HEK293 (cell line): ENCODE data around the gene NCKAP5.

ENCODE experiments used
- CTCF ChIA-PET: fragments of 350-600 bp; formaldehyde crosslinking; extraction: SDS; loops from one replicate; lab custom pipeline; 2021; ENCODE audit warnings: antibody characterized with exemption; lab: Yijun Ruan, JAX
- POLR2A ChIA-PET: fragments of 300-600 bp; formaldehyde crosslinking; extraction: SDS; loops from one replicate; lab custom pipeline; 2020; ENCODE audit warnings: antibody characterized with exemption, inconsistent platforms; lab: Yijun Ruan, JAX
- H3K27ac ChIP-seq: fragments of 200-500 bp; sonication (Bioruptor generic); 2 replicates; pipeline ENCODE4 v1.5.1; 2014; ENCODE audit warnings: low read depth, low read length, control low read depth, inconsistent platforms; ENCODE audit errors: extremely low read depth
- H3K36me3 ChIP-seq, 2 experiments: fragments of 200-500 bp in 1 of 2; sonication (Bioruptor generic) in 1 of 2; 1 replicate in 1 of 2; 2 replicates in 1 of 2; pipeline ENCODE4 v1.5.1; 2014 to 2017; ENCODE audit warnings: inconsistent platforms in 2 of 2, low read length in 2 of 2; ENCODE audit not compliant: control insufficient read depth in 2 of 2, insufficient read depth in 1 of 2
- H3K4me1 ChIP-seq: fragments of 200-500 bp; sonication (Bioruptor generic); 2 replicates; pipeline ENCODE4 v1.5.1; 2014; ENCODE audit warnings: mild to moderate bottlenecking, low read length, inconsistent platforms; ENCODE audit not compliant: control insufficient read depth, insufficient read depth
- H3K4me3 ChIP-seq: 2 replicates; pipeline ENCODE4 v1.5.1; 2011; ENCODE audit warnings: low read depth, mild to moderate bottlenecking, control low read depth, low read length, moderate library complexity
- H3K9me3 ChIP-seq: fragments of 200-500 bp; sonication (Bioruptor generic); 2 replicates; pipeline ENCODE4 v1.5.1; 2014; ENCODE audit warnings: low read depth, low read length, inconsistent platforms; ENCODE audit not compliant: control insufficient read depth, insufficient read depth
- HOXC10 ChIP-seq: sonication (generic); formaldehyde crosslinking; IDR thresholded peaks from 2 replicates; pipeline ENCODE4 v1.8.1; 2023; ENCODE audit warnings: mild to moderate bottlenecking, missing genetic modification reagents
- KLF10 ChIP-seq: fragments of 450-650 bp; IDR thresholded peaks from 2 replicates; pipeline ENCODE4 v1.5.1; 2018; ENCODE audit warnings: missing biosample characterization, mild to moderate bottlenecking, missing genetic modification characterization
- KLF16 ChIP-seq: fragments of 450-650 bp; formaldehyde crosslinking; IDR thresholded peaks from 2 replicates; pipeline ENCODE4 v1.5.1; 2017; ENCODE audit warnings: missing biosample characterization, missing genetic modification characterization
- RBAK ChIP-seq: fragments of 450-650 bp; formaldehyde crosslinking; IDR thresholded peaks from 2 replicates; pipeline ENCODE4 v1.5.1; 2016; ENCODE audit warnings: missing biosample characterization, missing genetic modification characterization
- SP3 ChIP-seq: fragments of 450-650 bp; formaldehyde crosslinking; IDR thresholded peaks from 2 replicates; pipeline ENCODE4 v1.5.1; 2016; ENCODE audit warnings: missing biosample characterization, missing genetic modification characterization
- ZFP37 ChIP-seq: fragments of 450-650 bp; formaldehyde crosslinking; IDR thresholded peaks from 2 replicates; pipeline ENCODE4 v1.5.1; 2016; ENCODE audit warnings: missing biosample characterization, missing genetic modification characterization
- ZNF140 ChIP-seq: fragments of 450-650 bp; formaldehyde crosslinking; IDR thresholded peaks from 2 replicates; pipeline ENCODE4 v1.5.1; 2016; ENCODE audit warnings: missing biosample characterization, missing genetic modification characterization
- ZNF239 ChIP-seq: fragments of 450-650 bp; formaldehyde crosslinking; IDR thresholded peaks from 2 replicates; pipeline ENCODE4 v1.5.1; 2016; ENCODE audit warnings: missing biosample characterization, missing genetic modification characterization
- ZNF266 ChIP-seq: fragments of 450-650 bp; formaldehyde crosslinking; IDR thresholded peaks from 2 replicates; pipeline ENCODE4 v1.5.1; 2016; ENCODE audit warnings: missing biosample characterization, missing genetic modification characterization, low read depth
- ZNF302 ChIP-seq: fragments of 450-650 bp; formaldehyde crosslinking; IDR thresholded peaks from 2 replicates; pipeline ENCODE4 v1.5.1; 2016; ENCODE audit warnings: missing biosample characterization, missing genetic modification characterization, low read depth
- ZNF354C ChIP-seq: fragments of 450-650 bp; formaldehyde crosslinking; IDR thresholded peaks from 2 replicates; pipeline ENCODE4 v1.5.1; 2016; ENCODE audit warnings: missing biosample characterization, missing genetic modification characterization, low read depth, borderline replicate concordance
- ZNF433 ChIP-seq: fragments of 450-650 bp; formaldehyde crosslinking; IDR thresholded peaks from 2 replicates; pipeline ENCODE4 v1.5.1; 2016; ENCODE audit warnings: missing biosample characterization, missing genetic modification characterization, low read depth
- ZNF510 ChIP-seq: fragments of 450-650 bp; formaldehyde crosslinking; IDR thresholded peaks from 2 replicates; pipeline ENCODE4 v1.5.1; 2018; ENCODE audit warnings: mild to moderate bottlenecking, missing genetic modification characterization, missing biosample characterization; ENCODE audit not compliant: insufficient replicate concordance
- ZNF561 ChIP-seq: fragments of 450-650 bp; IDR thresholded peaks from 2 replicates; pipeline ENCODE4 v1.5.1; 2018; ENCODE audit warnings: missing biosample characterization, missing genetic modification characterization, borderline replicate concordance
- ZNF777 ChIP-seq: fragments of 450-650 bp; formaldehyde crosslinking; IDR thresholded peaks from 2 replicates; pipeline ENCODE4 v1.5.1; 2017; ENCODE audit warnings: missing biosample characterization, missing genetic modification characterization, borderline replicate concordance
- ZNF791 ChIP-seq: fragments of 450-650 bp; formaldehyde crosslinking; IDR thresholded peaks from 2 replicates; pipeline ENCODE4 v1.5.1; 2016; ENCODE audit warnings: missing biosample characterization, missing genetic modification characterization
- TF ChIP-seq, protein P1 (sequence below): fragments of 450-650 bp; formaldehyde crosslinking; IDR thresholded peaks from 2 replicates; pipeline ENCODE4 v1.5.1; 2016; ENCODE audit warnings: missing biosample characterization, missing genetic modification characterization
- TF ChIP-seq, protein P2 (sequence below): fragments of 450-650 bp; IDR thresholded peaks from 2 replicates; pipeline ENCODE4 v1.5.1; 2018; ENCODE audit warnings: missing biosample characterization, mild to moderate bottlenecking, missing genetic modification characterization
- TF ChIP-seq, protein P3 (sequence below): fragments of 450-650 bp; formaldehyde crosslinking; IDR thresholded peaks from 2 replicates; pipeline ENCODE4 v1.5.1; 2016; ENCODE audit warnings: missing biosample characterization, missing genetic modification characterization
- TF ChIP-seq, protein P4 (sequence below): fragments of 450-650 bp; formaldehyde crosslinking; IDR thresholded peaks from 2 replicates; pipeline ENCODE4 v1.5.1; 2016; ENCODE audit warnings: missing biosample characterization, missing genetic modification characterization
- TF ChIP-seq, protein P5 (sequence below): fragments of 450-650 bp; formaldehyde crosslinking; IDR thresholded peaks from 2 replicates; pipeline ENCODE4 v1.5.1; 2017; ENCODE audit warnings: missing biosample characterization, missing genetic modification characterization

Gene NCKAP5

DNA sequence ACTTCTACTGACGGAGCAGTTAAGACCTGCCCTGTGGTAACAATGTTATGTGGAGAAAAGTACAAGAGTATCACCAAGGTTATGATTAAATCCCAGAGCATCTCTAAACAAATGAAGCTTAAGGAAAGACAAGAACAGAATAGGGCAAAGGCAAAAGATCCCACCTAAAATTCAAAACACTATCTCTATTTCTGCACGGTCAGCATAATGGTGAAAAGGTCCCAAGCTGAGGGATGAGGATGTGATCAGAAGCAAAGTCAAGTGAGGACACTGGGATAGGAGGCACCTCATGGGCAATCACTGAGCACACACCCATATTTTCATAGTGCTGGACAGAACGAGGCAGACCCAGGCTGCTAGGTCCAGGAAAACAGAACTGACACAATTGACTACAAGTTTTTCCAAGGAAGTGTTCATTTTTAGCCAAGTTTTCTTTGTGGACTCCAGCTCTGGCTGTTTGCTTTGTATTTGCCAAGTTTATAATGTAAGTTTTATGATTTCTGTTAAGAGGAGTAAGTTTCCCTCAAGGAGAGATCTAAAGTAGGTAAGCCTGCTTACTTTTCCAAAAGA lies 77.8 kb downstream of the NCKAP5 start (continued):
- TF ChIP-seq ZNF140 (tag by site-specific recombination) (no peak), KLF10 (tag by site-specific recombination) (no peak), ZNF354C (tag by site-specific recombination) (no peak), ZNF777 (tag by site-specific recombination) (no peak)
- TF ChIP-seq, protein P1, sequence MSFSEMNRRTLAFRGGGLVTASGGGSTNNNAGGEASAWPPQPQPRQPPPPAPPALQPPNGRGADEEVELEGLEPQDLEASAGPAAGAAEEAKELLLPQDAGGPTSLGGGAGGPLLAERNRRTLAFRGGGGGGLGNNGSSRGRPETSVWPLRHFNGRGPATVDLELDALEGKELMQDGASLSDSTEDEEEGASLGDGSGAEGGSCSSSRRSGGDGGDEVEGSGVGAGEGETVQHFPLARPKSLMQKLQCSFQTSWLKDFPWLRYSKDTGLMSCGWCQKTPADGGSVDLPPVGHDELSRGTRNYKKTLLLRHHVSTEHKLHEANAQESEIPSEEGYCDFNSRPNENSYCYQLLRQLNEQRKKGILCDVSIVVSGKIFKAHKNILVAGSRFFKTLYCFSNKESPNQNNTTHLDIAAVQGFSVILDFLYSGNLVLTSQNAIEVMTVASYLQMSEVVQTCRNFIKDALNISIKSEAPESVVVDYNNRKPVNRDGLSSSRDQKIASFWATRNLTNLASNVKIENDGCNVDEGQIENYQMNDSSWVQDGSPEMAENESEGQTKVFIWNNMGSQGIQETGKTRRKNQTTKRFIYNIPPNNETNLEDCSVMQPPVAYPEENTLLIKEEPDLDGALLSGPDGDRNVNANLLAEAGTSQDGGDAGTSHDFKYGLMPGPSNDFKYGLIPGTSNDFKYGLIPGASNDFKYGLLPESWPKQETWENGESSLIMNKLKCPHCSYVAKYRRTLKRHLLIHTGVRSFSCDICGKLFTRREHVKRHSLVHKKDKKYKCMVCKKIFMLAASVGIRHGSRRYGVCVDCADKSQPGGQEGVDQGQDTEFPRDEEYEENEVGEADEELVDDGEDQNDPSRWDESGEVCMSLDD (tag by site-specific recombination): no peak
- TF ChIP-seq, protein P2, sequence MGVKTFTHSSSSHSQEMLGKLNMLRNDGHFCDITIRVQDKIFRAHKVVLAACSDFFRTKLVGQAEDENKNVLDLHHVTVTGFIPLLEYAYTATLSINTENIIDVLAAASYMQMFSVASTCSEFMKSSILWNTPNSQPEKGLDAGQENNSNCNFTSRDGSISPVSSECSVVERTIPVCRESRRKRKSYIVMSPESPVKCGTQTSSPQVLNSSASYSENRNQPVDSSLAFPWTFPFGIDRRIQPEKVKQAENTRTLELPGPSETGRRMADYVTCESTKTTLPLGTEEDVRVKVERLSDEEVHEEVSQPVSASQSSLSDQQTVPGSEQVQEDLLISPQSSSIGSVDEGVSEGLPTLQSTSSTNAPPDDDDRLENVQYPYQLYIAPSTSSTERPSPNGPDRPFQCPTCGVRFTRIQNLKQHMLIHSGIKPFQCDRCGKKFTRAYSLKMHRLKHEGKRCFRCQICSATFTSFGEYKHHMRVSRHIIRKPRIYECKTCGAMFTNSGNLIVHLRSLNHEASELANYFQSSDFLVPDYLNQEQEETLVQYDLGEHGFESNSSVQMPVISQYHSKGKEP (tag by site-specific recombination): no peak
- TF ChIP-seq, protein P3, sequence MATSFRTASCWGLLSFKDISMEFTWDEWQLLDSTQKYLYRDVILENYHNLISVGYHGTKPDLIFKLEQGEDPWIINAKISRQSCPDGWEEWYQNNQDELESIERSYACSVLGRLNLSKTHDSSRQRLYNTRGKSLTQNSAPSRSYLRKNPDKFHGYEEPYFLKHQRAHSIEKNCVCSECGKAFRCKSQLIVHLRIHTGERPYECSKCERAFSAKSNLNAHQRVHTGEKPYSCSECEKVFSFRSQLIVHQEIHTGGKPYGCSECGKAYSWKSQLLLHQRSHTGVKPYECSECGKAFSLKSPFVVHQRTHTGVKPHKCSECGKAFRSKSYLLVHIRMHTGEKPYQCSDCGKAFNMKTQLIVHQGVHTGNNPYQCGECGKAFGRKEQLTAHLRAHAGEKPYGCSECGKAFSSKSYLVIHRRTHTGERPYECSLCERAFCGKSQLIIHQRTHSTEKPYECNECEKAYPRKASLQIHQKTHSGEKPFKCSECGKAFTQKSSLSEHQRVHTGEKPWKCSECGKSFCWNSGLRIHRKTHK (tag by site-specific recombination): no peak

DNA sequence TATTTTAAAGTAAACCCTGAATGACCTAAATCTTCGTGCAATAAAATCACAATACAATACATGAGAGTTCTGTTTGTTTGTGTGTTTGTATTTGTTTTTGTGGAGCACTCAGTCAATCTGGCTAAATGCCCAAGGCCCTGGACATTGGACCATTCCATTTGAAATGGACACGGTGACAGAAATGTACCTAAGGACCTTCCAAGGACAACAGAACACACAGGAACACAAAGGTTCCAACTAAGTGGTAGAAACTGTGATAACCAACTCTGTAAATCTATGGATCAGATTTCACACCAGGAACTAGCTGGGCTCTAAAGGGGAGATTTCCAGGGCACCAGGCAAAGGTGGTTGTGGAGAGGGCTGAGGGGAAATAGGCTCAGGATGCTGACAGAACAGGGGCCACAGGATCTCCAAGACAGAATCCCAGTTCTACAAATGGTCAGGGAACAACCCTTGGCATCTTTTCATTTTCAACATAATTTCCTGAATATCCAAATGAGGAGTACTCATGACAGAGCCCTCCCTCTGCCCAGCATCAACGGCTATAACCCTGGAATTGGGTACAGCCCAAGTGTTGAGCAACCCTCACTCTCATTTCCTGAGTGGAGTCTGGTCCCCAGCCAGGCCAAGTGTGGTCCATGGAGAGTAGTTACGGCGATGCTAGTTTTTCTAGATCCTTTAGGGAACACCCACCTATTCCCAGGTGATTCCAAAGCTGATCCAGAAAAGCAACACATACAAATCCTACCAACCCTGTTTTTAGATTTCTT lies 78.4 kb downstream of the NCKAP5 start:
- Histone ChIP-seq H3K9me3 (no peaks in the 10 kb centered on the region), H3K4me3 (no peak overlapping the region), H3K4me1 (no peaks in the 10 kb centered on the region), H3K36me3 (no peaks in the 10 kb centered on the region)
- POLR2A ChIA-PET: no interaction called here
- CTCF ChIA-PET: no interaction called here
- TF ChIP-seq, protein P4, sequence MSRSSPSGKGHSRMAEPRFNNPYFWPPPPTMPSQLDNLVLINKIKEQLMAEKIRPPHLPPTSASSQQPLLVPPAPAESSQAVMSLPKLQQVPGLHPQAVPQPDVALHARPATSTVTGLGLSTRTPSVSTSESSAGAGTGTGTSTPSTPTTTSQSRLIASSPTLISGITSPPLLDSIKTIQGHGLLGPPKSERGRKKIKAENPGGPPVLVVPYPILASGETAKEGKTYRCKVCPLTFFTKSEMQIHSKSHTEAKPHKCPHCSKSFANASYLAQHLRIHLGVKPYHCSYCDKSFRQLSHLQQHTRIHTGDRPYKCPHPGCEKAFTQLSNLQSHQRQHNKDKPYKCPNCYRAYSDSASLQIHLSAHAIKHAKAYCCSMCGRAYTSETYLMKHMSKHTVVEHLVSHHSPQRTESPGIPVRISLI (tag by site-specific recombination): no peak
- no peak for TF ChIP-seq ZNF791 (tag by site-specific recombination)
- no peak for TF ChIP-seq HOXC10 (CRISPR knock-in tag)
- no peak for TF ChIP-seq ZNF510
- no peak for TF ChIP-seq ZNF302 (tag by site-specific recombination)
- TF ChIP-seq, all 188 proteins: peak for 0
- H3K27ac ChIP-seq: no peak overlapping the region

DNA sequence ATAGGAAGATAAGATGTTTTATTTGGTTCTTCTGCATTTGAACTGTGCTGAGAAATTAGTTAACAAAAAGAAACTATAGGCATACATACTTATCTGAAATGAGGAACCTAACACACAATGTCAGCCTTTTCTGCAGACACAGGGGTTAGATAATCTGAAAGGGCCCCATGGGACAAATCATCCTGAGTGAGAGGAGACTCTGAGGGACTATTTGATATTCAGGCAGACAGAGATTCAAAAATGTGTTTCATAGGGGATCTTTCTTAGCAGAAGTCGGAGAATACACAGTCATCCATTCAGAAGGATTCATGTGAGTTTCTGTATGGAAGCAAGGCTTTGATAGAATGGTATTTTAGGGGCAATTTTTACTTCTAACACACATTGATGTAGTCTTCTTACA lies 79.1 kb downstream of the NCKAP5 start:
- ChIA-PET POLR2A (no interaction called here), CTCF (no interaction called here)
- Histone ChIP-seq H3K4me3 (no peak overlapping the region), H3K27ac (no peak overlapping the region), H3K4me1 (no peaks in the 10 kb centered on the region), H3K36me3 (no peaks in the 10 kb centered on the region), H3K9me3 (no peaks in the 10 kb centered on the region)
- no peak for TF ChIP-seq ZNF561 (tag by site-specific recombination)
- no peak for TF ChIP-seq ZNF354C (tag by site-specific recombination)
- TF ChIP-seq ZNF239 (tag by site-specific recombination): no peak
- TF ChIP-seq RBAK (tag by site-specific recombination): no peak
- TF ChIP-seq KLF16 (tag by site-specific recombination): no peak
- TF ChIP-seq HOXC10 (CRISPR knock-in tag): no peak
- no peak for TF ChIP-seq ZFP37 (tag by site-specific recombination)
- TF ChIP-seq SP3 (tag by site-specific recombination): no peak
- no peak for TF ChIP-seq ZNF266 (tag by site-specific recombination)
- no peak for TF ChIP-seq ZNF791 (tag by site-specific recombination)
- no peak for TF ChIP-seq ZNF433
- TF ChIP-seq, protein P5, sequence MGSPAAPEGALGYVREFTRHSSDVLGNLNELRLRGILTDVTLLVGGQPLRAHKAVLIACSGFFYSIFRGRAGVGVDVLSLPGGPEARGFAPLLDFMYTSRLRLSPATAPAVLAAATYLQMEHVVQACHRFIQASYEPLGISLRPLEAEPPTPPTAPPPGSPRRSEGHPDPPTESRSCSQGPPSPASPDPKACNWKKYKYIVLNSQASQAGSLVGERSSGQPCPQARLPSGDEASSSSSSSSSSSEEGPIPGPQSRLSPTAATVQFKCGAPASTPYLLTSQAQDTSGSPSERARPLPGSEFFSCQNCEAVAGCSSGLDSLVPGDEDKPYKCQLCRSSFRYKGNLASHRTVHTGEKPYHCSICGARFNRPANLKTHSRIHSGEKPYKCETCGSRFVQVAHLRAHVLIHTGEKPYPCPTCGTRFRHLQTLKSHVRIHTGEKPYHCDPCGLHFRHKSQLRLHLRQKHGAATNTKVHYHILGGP (tag by site-specific recombination): no peak
